Erythroblast (primary cell): Measurements from ENCODE around the gene NXPE3.

Experiments
- GATA1 ChIP-seq: IDR thresholded peaks from 2 replicates; pipeline ENCODE4 v1.6.1; 2011; ENCODE audit warnings: low read depth, mild to moderate bottlenecking, control low read depth, low read length, moderate library complexity
- POLR2A ChIP-seq: IDR thresholded peaks from 2 replicates; pipeline ENCODE4 v1.6.1; 2011; ENCODE audit warnings: mild to moderate bottlenecking, low read length

DNA sequence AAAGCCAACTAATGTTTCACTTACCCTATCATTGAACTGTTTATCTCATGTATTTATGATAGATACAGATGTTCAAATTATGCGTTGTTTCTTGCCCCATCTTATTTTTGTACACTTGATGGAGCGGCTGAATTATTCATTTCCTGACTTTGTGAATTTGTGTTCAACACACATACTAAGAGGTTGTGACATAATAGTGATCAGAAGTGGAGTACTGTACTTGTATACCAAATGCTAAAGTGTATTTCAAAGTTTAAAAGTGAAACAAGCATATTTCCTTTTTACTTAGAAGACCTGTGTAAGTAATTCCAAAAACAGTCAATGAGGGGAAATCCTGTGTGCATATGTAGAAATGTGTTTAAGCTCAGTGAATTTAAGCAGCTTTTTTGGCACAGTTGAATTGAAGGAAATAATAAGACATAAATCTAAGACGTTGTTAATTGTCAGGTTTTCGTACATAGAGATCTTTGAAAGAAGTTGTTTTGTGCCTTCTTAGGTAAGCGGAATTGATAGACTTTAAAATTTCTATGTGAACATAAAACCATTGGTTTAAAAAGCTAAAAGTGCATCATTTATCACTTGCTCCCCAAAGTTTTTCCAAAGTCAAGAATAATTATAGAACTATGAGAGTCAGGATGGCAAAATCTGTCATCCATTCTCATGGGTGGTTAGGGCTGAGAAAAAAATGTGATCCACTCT is 72.2 kb downstream of the NXPE3 start:
- TF ChIP-seq POLR2A (no peak), GATA1 (no peak)
